ENCODE results near the gene TUBGCP6.

The TUBGCP6 gene

DNA sequence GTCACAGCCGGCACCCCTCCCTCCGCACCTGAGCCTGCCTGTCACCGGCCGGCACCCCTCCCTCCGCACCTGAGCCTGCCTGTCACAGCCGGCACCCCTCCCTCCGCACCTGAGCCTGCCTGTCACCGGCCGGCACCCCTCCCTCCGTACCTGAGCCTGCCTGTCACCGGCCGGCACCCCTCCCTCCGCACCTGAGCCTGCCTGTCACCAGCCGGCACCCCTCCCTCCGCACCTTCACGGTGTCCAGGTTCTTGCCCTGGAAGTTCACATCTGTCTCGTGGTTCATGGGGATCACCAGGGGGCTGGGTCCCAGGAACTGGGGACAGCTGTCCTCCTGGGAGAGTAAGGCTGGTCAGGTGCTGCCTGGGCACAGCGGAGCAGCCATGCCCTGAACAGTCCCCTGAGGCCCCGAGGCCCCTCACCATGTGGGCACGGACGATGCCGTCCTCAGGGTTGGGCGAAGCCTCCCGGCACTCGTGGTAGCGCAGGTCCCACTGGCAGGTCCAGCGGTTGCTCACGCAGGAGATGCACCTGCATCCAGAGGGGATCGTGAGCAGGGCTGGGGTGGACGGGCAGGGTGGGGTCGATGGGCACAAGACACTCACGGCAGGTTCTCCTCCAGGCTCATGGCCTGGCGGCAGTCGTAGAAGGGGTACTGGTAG is 40.9 kb upstream of the TUBGCP6 start:
- Histone ChIP-seq H3K9me3 (ENCODE audit: control insufficient read depth in 1 of 2, low read length in 2 of 2) (no peaks in the 10 kb centered on the region), H3K27me3 (ENCODE audit: low read depth, low read length) (no peaks in the 10 kb centered on the region), H3K4me1 (ENCODE audit: control insufficient read depth in 1 of 2, insufficient read depth in 2 of 2, low read length in 2 of 2) (no peaks in the 10 kb centered on the region), H3K27ac (ENCODE audit: low read length) (no peak overlapping the region), H3K4me3 (ENCODE audit: low read depth in 1 of 2, low read length in 2 of 2) (no peak overlapping the region), H3K36me3 (ENCODE audit: control insufficient read depth in 1 of 2, insufficient read depth in 2 of 2, low read length in 2 of 2) (peaks cover 22 to 94% of the 10 kb centered on the region in 2 donors)

DNA sequence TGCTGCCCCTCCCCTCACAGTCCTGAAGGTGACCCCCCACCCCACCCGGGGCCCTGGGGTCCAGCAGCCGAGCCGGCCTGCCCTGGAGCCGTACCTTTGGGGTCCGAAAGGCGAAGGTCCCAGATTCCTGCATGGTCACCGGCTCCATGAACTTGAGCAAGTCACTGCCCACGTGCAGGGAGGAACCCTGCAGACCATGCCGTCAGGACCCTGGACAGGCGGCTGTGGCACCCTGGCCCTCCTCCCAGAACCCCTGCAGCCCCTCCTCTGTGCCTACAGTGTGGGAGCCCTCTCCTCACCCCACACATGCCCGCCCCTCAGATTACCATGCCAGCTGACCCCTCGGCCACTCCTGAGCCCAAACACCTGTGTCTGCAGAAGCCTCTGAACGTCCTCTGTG is 39.7 kb upstream of the TUBGCP6 start:
- Histone ChIP-seq H3K4me1 (ENCODE audit: control insufficient read depth in 1 of 2, insufficient read depth in 2 of 2, low read length in 2 of 2) (no peaks in the 10 kb centered on the region), H3K27me3 (ENCODE audit: low read depth, low read length) (no peaks in the 10 kb centered on the region), H3K36me3 (ENCODE audit: control insufficient read depth in 1 of 2, insufficient read depth in 2 of 2, low read length in 2 of 2) (peaks cover 13 to 93% of the 10 kb centered on the region in 2 donors), H3K4me3 (ENCODE audit: low read depth in 1 of 2, low read length in 2 of 2) (no peak overlapping the region), H3K9me3 (ENCODE audit: control insufficient read depth in 1 of 2, low read length in 2 of 2) (no peaks in the 10 kb centered on the region), H3K27ac (ENCODE audit: low read length) (no peak overlapping the region)

DNA sequence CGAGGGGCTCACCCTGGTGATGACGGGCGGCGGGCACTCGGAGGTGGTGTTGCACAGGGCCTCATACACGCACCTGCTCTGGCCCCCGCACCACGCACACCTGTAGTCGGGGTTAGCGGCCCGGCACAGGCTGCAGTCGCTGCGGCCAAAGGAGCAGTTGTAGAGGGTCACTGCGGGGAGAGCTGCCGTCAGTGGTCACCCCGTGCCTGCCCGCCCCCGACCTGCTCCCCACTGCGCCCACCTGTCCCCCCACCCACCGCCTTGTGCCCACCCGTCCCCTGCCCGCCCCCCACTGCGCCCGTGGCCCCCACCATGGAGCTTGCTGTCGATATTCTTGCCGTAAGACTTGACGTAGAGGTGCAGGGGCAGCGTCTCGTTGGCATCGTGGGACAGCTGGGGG is 39.0 kb upstream of the TUBGCP6 start:
- Histone ChIP-seq H3K27ac (ENCODE audit: low read length) (no peak overlapping the region), H3K27me3 (ENCODE audit: low read depth, low read length) (no peaks in the 10 kb centered on the region), H3K4me3 (ENCODE audit: low read depth in 1 of 2, low read length in 2 of 2) (no peak overlapping the region), H3K9me3 (ENCODE audit: control insufficient read depth in 1 of 2, low read length in 2 of 2) (no peaks in the 10 kb centered on the region), H3K36me3 (ENCODE audit: control insufficient read depth in 1 of 2, insufficient read depth in 2 of 2, low read length in 2 of 2) (peaks cover 8 to 93% of the 10 kb centered on the region in 2 donors), H3K4me1 (ENCODE audit: control insufficient read depth in 1 of 2, insufficient read depth in 2 of 2, low read length in 2 of 2) (no peaks in the 10 kb centered on the region)

DNA sequence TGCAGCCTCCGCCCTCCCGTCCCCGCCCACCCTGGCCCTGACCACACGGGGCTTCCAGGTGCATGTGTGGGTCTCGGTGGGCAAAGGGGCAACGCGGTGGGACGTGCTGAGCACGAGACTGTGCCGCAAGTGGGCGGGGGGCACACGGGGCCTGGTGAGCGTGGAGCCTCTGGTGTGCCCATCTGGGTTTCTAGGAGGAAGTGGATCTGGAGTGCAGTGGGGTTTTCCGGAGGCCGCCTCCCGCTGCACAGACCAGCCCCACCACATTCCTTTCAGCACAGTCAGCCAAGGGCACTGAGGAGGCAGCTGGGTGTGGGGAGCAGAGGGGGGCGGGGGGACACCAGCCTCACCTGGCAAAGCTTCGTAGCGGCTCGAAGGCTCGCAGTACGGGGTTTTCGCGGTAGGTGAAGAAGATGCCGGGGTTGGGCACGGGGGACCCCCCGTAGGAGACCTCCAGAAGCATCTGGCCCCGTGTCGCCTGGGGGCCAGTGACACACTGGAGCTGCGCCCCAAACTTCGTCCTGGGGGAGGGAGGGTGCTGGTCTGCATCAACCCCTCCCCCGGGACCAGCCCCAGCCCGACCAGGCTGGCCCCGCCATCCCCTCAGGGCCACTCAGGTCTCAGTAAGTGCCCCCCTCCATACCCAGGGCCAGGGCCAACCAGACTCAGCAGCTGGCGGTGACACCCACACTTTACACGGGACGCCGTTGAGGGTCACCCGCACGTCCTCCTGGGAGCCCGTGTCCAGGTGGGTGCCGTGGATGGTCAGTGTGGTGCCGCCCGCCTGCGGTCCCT is 37.7 kb upstream of the TUBGCP6 start:
- H3K36me3 ChIP-seq (ENCODE audit: control insufficient read depth in 1 of 2, insufficient read depth in 2 of 2, low read length in 2 of 2), result peaks cover 3 to 93% of the 10 kb centered on the region in 2 donors
- H3K27me3 ChIP-seq (ENCODE audit: low read depth, low read length), result no peaks in the 10 kb centered on the region
- H3K4me3 ChIP-seq (ENCODE audit: low read depth in 1 of 2, low read length in 2 of 2), result no peak overlapping the region
- H3K27ac ChIP-seq (ENCODE audit: low read length), result no peak overlapping the region
- no peaks in the 10 kb centered on the region for H3K9me3 ChIP-seq (ENCODE audit: control insufficient read depth in 1 of 2, low read length in 2 of 2)
- H3K4me1 ChIP-seq (ENCODE audit: control insufficient read depth in 1 of 2, insufficient read depth in 2 of 2, low read length in 2 of 2), result no peaks in the 10 kb centered on the region

DNA sequence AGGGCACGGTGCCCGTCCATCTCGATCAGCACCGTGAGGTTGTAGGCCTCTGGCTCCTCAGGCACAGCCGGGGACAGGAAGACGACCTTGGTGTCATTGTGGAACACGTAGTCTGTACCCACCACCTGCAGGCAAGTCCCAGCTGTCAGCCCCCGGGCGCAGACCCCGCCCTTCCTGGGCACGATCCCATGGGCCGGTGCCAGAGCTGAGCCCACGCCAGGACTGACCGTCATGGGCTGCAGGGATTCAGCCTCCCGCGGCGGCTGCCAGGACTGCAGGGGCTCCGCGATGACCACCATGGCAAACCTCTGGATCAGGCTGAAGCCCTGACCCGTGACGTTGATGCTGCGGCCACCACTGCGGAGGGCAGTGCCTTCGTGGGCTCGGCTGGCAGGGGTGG is 37.1 kb upstream of the TUBGCP6 start:
- Histone ChIP-seq H3K36me3 (ENCODE audit: control insufficient read depth in 1 of 2, insufficient read depth in 2 of 2, low read length in 2 of 2) (peaks cover 3 to 93% of the 10 kb centered on the region in 2 donors), H3K27ac (ENCODE audit: low read length) (no peak overlapping the region), H3K4me3 (ENCODE audit: low read depth in 1 of 2, low read length in 2 of 2) (no peak overlapping the region), H3K9me3 (ENCODE audit: control insufficient read depth in 1 of 2, low read length in 2 of 2) (no peaks in the 10 kb centered on the region), H3K27me3 (ENCODE audit: low read depth, low read length) (no peaks in the 10 kb centered on the region), H3K4me1 (ENCODE audit: control insufficient read depth in 1 of 2, insufficient read depth in 2 of 2, low read length in 2 of 2) (no peaks in the 10 kb centered on the region)

DNA sequence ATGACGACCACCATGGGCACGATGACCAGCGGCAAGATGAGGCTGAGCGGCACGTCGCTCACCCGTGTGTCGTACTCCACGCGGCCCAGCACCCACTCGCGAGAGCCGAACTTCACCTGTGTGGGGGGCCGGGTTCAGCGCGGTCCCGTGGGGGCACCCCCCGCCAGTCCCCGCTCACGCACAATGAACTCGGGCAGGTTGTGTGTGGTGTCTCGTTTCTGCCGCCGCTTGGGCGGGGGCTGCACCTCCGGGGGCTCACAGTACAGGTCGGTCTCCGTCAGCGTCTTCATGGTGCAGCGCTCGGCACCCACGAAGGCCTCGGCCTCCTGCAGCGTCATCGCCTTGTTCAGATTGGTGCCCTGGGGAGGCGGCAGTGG is 36.5 kb upstream of the TUBGCP6 start:
- Histone ChIP-seq H3K27me3 (ENCODE audit: low read depth, low read length) (no peaks in the 10 kb centered on the region), H3K9me3 (ENCODE audit: control insufficient read depth in 1 of 2, low read length in 2 of 2) (no peaks in the 10 kb centered on the region), H3K36me3 (ENCODE audit: control insufficient read depth in 1 of 2, insufficient read depth in 2 of 2, low read length in 2 of 2) (peaks cover 3 to 93% of the 10 kb centered on the region in 2 donors), H3K4me1 (ENCODE audit: control insufficient read depth in 1 of 2, insufficient read depth in 2 of 2, low read length in 2 of 2) (no peaks in the 10 kb centered on the region), H3K4me3 (ENCODE audit: low read depth in 1 of 2, low read length in 2 of 2) (no peak overlapping the region), H3K27ac (ENCODE audit: low read length) (no peak overlapping the region)

DNA sequence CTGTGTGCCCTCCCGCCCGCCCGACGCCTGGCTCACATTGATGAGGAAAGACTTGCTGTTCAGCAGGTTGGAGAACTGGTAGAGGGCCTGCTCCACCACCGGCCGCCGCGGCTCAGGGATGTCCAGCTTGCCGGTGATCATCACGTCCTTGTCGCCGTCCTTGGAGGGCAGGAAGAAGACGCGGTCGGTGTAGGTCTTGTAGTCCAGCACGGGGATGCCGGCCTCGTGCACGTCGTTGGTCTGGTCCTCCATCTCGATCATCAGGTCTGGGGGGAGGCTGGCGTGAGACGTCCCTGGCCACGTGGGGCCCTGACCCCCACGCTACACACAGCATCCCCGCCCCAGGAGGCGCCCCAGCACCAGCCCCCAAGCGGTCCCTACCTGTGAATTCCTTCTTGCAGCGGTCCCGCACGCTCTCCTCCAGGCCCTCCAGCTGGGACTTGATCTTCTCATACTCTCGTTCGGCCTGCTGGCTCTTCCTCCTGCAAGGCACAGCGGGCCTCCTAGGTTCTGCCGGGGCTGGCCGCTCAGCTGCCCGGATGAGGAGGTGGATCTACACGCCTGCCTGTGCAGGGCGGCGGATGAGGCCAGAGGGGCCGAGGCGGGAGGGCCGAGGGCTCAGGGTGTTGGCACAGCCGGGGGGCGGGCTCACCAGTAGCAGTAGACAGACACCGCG is 36.0 kb upstream of the TUBGCP6 start:
- Histone ChIP-seq H3K4me3 (ENCODE audit: low read depth in 1 of 2, low read length in 2 of 2) (no peak overlapping the region), H3K9me3 (ENCODE audit: control insufficient read depth in 1 of 2, low read length in 2 of 2) (no peaks in the 10 kb centered on the region), H3K4me1 (ENCODE audit: control insufficient read depth in 1 of 2, insufficient read depth in 2 of 2, low read length in 2 of 2) (no peaks in the 10 kb centered on the region), H3K36me3 (ENCODE audit: control insufficient read depth in 1 of 2, insufficient read depth in 2 of 2, low read length in 2 of 2) (peaks cover under 1 to 92% of the 10 kb centered on the region in 2 donors), H3K27ac (ENCODE audit: low read length) (no peak overlapping the region), H3K27me3 (ENCODE audit: low read depth, low read length) (no peaks in the 10 kb centered on the region)

DNA sequence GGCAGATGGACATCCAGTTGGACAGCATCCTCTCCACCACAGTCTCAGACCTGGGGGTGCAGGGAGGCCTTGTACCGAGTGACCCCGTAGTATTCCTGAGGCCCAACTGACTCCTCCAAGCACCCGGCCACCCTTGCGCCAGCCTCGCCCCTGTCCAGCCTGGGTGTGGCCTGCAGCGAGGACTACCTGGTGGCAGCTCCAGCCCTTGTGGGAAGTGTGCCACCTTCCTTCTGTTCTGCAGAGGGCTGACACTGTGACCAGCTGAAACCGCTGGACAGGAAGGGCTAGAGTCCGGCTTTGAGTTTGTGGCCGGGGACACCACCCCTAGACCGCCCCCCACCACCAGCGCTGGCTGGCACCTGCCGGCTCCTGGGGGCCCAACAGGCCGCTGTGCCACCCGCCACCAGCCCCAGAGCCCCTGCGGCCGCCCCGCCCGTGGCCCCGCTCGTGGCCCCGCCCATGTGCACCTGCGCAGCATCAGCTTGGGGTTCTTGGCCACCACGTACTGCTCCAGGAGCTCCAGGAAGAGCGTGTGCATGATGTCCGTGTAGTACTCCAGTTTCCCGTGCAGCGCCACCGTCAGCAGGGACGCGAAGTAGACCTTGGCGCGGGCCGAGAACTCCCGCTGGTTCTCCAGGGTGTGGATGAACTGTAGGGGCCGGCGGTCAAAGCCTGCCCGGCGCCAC is 35.3 kb upstream of the TUBGCP6 start:
- Histone ChIP-seq H3K27me3 (ENCODE audit: low read depth, low read length) (no peaks in the 10 kb centered on the region), H3K4me3 (ENCODE audit: low read depth in 1 of 2, low read length in 2 of 2) (no peak overlapping the region), H3K36me3 (ENCODE audit: control insufficient read depth in 1 of 2, insufficient read depth in 2 of 2, low read length in 2 of 2) (peaks cover 0 to 93% of the 10 kb centered on the region in 2 donors), H3K4me1 (ENCODE audit: control insufficient read depth in 1 of 2, insufficient read depth in 2 of 2, low read length in 2 of 2) (no peaks in the 10 kb centered on the region), H3K27ac (ENCODE audit: low read length) (no peak overlapping the region), H3K9me3 (ENCODE audit: control insufficient read depth in 1 of 2, low read length in 2 of 2) (no peaks in the 10 kb centered on the region)

DNA sequence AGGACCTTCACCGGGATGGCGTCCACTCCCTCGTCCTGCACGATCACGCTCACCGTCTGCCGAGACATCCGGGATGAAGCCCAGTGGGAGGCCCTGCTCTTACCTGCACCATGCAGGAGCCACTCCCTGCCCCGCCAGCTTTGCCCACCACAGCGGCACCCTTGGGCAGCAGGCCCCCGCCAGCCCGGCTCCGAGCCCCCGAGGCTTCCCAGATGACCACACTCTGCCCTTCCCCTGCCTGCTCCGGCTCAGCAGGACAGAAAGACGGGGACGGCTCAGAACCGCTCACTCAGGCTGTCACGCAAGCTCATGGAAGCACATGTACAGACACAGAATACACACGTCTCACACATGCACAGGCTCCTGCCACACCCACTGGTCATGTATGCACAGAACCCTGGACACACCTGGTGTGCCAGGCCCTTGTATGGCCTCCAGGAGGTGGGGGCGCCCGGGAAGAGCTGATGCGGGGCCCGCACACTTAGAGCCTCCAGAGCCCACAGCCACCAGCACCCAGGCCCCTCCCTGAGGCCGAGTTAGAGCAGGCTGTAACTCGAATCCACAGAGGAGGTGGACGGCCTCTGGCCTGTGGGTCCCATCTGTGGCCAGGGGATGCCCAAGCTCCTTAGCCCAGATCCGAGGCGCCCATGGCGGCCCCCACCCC is 34.3 kb upstream of the TUBGCP6 start:
- peaks cover 0 to 88% of the 10 kb centered on the region in 2 donors for H3K36me3 ChIP-seq (ENCODE audit: control insufficient read depth in 1 of 2, insufficient read depth in 2 of 2, low read length in 2 of 2)
- H3K27me3 ChIP-seq (ENCODE audit: low read depth, low read length), result no peaks in the 10 kb centered on the region
- H3K4me1 ChIP-seq (ENCODE audit: control insufficient read depth in 1 of 2, insufficient read depth in 2 of 2, low read length in 2 of 2), result no peaks in the 10 kb centered on the region
- H3K9me3 ChIP-seq (ENCODE audit: control insufficient read depth in 1 of 2, low read length in 2 of 2), result no peaks in the 10 kb centered on the region
- no peak overlapping the region for H3K27ac ChIP-seq (ENCODE audit: low read length)
- no peak overlapping the region for H3K4me3 ChIP-seq (ENCODE audit: low read depth in 1 of 2, low read length in 2 of 2)

DNA sequence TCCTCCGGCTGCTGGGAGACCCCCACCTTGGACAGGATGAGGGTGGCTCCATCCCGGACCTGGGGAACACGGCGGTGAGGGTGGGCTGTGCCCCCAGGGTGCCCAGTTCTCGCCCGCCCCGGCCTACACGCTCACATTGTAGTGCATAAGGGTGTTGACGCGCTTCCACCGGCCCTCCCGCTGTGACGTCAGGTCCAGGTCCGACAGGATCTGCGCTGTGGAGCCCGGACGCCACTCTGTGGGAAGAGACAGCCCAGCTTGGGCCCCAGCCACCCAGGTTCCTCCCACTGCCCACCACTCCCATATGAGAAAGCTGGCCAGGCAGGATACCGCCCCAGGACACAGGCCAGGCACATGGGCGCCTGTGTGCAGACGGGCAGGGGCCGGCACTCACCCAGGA is 33.6 kb upstream of the TUBGCP6 start:
- Histone ChIP-seq H3K4me1 (ENCODE audit: control insufficient read depth in 1 of 2, insufficient read depth in 2 of 2, low read length in 2 of 2) (no peaks in the 10 kb centered on the region), H3K27ac (ENCODE audit: low read length) (no peak overlapping the region), H3K36me3 (ENCODE audit: control insufficient read depth in 1 of 2, insufficient read depth in 2 of 2, low read length in 2 of 2) (peaks cover 0 to 83% of the 10 kb centered on the region in 2 donors), H3K9me3 (ENCODE audit: control insufficient read depth in 1 of 2, low read length in 2 of 2) (no peaks in the 10 kb centered on the region), H3K27me3 (ENCODE audit: low read depth, low read length) (no peaks in the 10 kb centered on the region), H3K4me3 (ENCODE audit: low read depth in 1 of 2, low read length in 2 of 2) (no peak overlapping the region)

DNA sequence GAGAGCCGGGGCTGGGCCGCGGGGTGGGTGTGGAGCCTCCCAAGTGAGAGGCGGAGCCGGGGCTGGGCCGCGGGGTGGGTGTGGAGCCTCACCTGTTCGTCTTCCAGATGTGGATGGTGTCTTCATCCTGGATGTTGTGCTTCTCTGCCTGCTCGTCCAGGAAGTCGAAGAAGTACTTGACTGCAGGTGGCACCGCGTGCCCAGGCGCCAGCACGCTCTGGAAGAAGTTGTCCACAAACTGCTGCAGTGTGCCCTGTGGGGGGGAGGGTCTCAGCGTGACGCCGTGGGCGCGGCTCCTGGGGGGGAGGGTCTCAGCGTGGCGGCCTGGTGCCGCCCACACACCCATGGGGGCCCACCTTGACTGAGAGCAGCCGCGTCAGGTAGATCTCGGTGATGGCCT is 32.9 kb upstream of the TUBGCP6 start:
- H3K36me3 ChIP-seq (ENCODE audit: control insufficient read depth in 1 of 2, insufficient read depth in 2 of 2, low read length in 2 of 2), result peaks cover 0 to 76% of the 10 kb centered on the region in 2 donors

More for the DNA sequence above, 32.9 kb upstream of the TUBGCP6 start:
- peaks cover 0 to 2% of the 10 kb centered on the region in 2 donors for H3K4me1 ChIP-seq (ENCODE audit: control insufficient read depth in 1 of 2, insufficient read depth in 2 of 2, low read length in 2 of 2)
- H3K27me3 ChIP-seq (ENCODE audit: low read depth, low read length), result no peaks in the 10 kb centered on the region
- no peak overlapping the region for H3K4me3 ChIP-seq (ENCODE audit: low read depth in 1 of 2, low read length in 2 of 2)
- H3K27ac ChIP-seq (ENCODE audit: low read length), result no peak overlapping the region
- H3K9me3 ChIP-seq (ENCODE audit: control insufficient read depth in 1 of 2, low read length in 2 of 2), result no peaks in the 10 kb centered on the region

Data from muscle layer of duodenum (tissue), 2 donors.